Stomach (tissue), 9 donors: ENCODE measurements around the gene TNPO2. TPM values are rescaled to one million over a fixed set of nuclear protein-coding genes. Genes with fewer than 3 reads are reported as not detected.

Experiments
- DNase-seq, 2 donors: peaks; one replicate each; pipeline versions ENCODE4 v3.0.0 to v3.0.0-alpha.2; 2013 to 2019
- H3K27ac ChIP-seq, 5 donors: fragments of 200-600 bp in 4 of 5; sonication (generic) in 4 of 5; one replicate each; pipeline ENCODE4 v1.5.1; 2013 to 2019; ENCODE audit warnings: mild to moderate bottlenecking in 1 of 5, moderate library complexity in 1 of 5
- H3K27me3 ChIP-seq, 3 donors: fragments of 200-600 bp; sonication (generic); one replicate each; pipeline ENCODE4 v1.5.1; 2017 to 2019; ENCODE audit warnings: mixed run types in 1 of 3
- H3K36me3 ChIP-seq, 4 donors: fragments of 200-600 bp; sonication (generic); 1 replicate in 3 of 4; 2 replicates in 1 of 4; pipeline ENCODE4 v1.5.1; 2016 to 2019
- H3K4me1 ChIP-seq, 4 donors: fragments of 200-600 bp; sonication (generic); one replicate each; pipeline ENCODE4 v1.5.1; 2016 to 2019
- H3K4me3 ChIP-seq, 4 donors: fragments of 200-600 bp; sonication (generic) in 3 of 4; one replicate each; pipeline ENCODE4 v1.5.1; 2016 to 2019; ENCODE audit warnings: mild to moderate bottlenecking in 1 of 4
- H3K9me3 ChIP-seq, 4 donors: fragments of 200-600 bp; sonication (generic); one replicate each; pipeline ENCODE4 v1.5.1; 2016 to 2019
- EP300 ChIP-seq: sonication (generic); formaldehyde crosslinking; IDR thresholded peaks from one replicate; pipeline ENCODE4 v1.6.1; 2017; ENCODE audit warnings: antibody characterized with exemption
- POLR2A ChIP-seq, 4 donors: fragments of 450-650 bp; IDR thresholded peaks; one replicate each; pipeline ENCODE4 v1.6.1; 2016; ENCODE audit warnings: antibody characterized with exemption in 4 of 4, control low read depth in 2 of 4, mild to moderate bottlenecking in 1 of 4, moderate library complexity in 1 of 4
- POLR2AphosphoS5 ChIP-seq, 3 donors: sonication (generic); formaldehyde crosslinking; IDR thresholded peaks; one replicate each; pipeline ENCODE4 v1.6.1; 2016; ENCODE audit warnings: antibody characterized with exemption in 3 of 3
- WGBS, 5 donors: extraction: QIAGEN DNeasy Blood & Tissue Kit in 3 of 5; methylation state at CpG; one replicate each; pipeline versions ENCODE4 v1.1.5 to v1.1.7; 2013 to 2018; 5-methylcytosine and 5-hydroxymethylcytosine counted together
- intact Hi-C: fragments of 100-400 bp; cut with DNase I; formaldehyde crosslinking; loops from one replicate; pipeline ENCODE4 v1.15.1; 2023; ENCODE audit warnings: low total_unique reads
- polyA plus RNA-seq, 3 donors: library from polyadenylated mRNA; stranded (reverse); fragments of 200-250 nt; gene quantifications; one replicate each; pipeline ENCODE4 v1.2.3, GENCODE V29; 2013
- total RNA-seq, 5 donors: library from RNA; depleted of rRNA; stranded (reverse); fragments of >200 nt; gene quantifications; one replicate each; pipeline versions ENCODE4 v1.1.0 to v1.2.3, GENCODE V29; 2014 to 2016
- TF ChIP-seq, protein P1 (sequence below), 7 experiments: fragments of 450-650 bp in 4 of 7; fragments of 200-600 bp in 3 of 7; sonication (generic) in 3 of 7; IDR thresholded peaks; one replicate each; pipeline ENCODE4 v1.5.1; 2016 to 2019; ENCODE audit warnings: antibody characterized with exemption in 7 of 7, control low read depth in 2 of 7, mild to moderate bottlenecking in 1 of 7
- donor health status: healthy with polysubstance abuse.
- donor health status: Bipolar disorder and iron deficiency.
- donor health status: healthy.

The TNPO2 gene
- total and polyA plus RNA-seq, 8 donors = 13.7 to 143 (median 21.4) TPM

DNA sequence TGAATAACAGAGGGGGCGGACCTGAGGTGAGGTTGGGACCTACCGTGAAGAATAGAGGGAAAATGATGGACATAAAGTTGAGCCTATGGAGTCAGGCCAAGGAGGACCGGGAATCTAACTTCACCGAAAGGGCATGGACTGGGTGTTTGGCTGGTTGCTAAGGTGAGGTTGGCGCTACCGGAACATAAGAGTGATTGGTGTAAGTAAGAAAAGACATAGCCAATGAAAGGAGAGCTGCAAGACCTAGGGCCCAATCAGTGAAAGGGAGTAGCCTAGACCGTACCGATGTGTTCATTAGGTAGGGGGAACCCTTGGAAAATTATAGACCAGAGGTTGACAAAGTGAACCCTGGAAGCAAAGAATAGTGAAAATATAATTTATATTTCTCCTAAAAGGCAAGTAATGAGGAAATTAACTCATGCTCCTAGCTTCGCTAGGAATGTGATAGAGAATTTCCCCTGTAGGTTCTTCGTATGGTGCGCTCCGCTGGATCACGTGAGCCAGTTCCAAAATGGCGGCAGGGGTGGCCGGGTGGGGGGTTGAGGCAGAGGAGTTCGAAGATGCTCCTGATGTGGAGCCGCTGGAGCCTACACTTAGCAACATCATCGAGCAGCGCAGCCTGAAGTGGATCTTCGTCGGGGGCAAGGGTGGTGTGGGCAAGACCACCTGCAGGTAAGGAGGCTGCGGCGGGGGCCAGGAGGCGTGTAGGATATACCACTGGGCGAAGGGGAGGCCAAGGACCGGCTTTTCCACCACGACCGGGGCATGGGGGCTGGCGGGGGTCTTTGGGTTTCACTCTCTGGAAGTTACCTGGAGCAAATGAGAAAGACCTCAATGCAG lies 13.5 kb upstream of the TNPO2 start, which contains the start of gene GET3:
TSS of gene GET3 (plus strand) at position 503 of the 840 bp plus-strand sequence. CDS start at position 512, 9 bp downstream.
- WGBS, 5 donors = 0 to 1% (median 1%) methylated on average over 29 of the region's 29 CpGs
- TF ChIP-seq, protein P1, sequence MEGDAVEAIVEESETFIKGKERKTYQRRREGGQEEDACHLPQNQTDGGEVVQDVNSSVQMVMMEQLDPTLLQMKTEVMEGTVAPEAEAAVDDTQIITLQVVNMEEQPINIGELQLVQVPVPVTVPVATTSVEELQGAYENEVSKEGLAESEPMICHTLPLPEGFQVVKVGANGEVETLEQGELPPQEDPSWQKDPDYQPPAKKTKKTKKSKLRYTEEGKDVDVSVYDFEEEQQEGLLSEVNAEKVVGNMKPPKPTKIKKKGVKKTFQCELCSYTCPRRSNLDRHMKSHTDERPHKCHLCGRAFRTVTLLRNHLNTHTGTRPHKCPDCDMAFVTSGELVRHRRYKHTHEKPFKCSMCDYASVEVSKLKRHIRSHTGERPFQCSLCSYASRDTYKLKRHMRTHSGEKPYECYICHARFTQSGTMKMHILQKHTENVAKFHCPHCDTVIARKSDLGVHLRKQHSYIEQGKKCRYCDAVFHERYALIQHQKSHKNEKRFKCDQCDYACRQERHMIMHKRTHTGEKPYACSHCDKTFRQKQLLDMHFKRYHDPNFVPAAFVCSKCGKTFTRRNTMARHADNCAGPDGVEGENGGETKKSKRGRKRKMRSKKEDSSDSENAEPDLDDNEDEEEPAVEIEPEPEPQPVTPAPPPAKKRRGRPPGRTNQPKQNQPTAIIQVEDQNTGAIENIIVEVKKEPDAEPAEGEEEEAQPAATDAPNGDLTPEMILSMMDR (IDR thresholded peaks at IDR 0.05) = peak in 1 of 7 experiments; percentile 31
- TF ChIP-seq EP300 = no peak
- TF ChIP-seq POLR2AphosphoS5 (IDR thresholded peaks at IDR 0.05) = peak; percentile 40 to 78 (median 43)
- peaks cover 17 to 38% (median 38%) of the 10 kb centered on the region in 4 donors for H3K36me3 ChIP-seq
- no peaks in the 10 kb centered on the region for H3K9me3 ChIP-seq
- H3K27me3 ChIP-seq = no peaks in the 10 kb centered on the region
- peak; percentile 91 to 99 for DNase-seq
- H3K4me3 ChIP-seq = peak within 1 kb of the TSS; percentile 85 to 99 (median 92)
- peak within 1 kb of the TSS; percentile 70 to 90 (median 83) for H3K27ac ChIP-seq
- H3K4me1 ChIP-seq = peaks cover 35 to 54% (median 51%) of the 10 kb centered on the region in 4 donors
- intact Hi-C loops = no loop called here

DNA sequence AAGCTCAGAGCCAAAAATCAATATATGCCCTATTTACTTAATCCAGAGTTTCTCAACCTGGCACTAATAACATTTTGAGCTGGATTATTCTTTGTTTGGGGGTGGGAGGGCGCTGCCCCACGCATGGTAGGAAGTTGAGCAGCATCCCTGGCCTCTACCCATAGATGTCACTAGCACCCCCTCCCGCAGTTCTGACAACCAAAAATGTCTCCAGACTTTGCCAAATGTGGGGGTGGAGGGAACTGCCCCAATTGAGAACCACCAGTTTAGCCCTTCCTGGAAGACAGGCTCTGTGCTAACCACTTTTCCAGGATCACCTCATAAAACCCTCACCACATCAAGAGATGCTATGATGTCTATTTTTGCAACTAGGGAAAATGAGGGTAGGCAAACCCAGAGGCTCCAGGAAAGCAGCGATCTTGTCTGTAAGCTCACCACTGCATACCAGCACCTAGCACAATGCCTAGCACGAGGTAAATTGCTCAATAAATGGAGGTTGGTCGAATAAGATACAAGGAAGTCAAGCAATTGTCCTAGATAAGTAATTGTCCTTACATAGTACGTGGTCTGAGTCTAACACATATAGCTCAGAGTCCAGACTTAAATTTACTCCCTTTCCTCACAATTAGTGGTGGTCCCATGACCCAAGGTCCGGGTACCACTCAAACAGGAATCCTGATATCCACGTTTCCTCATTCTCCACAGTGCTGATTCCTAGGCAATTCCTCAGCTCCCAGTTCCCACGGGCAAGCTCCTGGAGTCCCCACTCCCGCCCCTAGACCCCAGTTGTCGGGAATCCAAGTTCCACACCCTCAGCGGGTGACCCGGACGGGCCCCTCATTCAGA lies 9.9 kb upstream of the TNPO2 start:
- Histone ChIP-seq H3K27me3 (no peaks in the 10 kb centered on the region), H3K27ac (peak overlapping the region; percentile 89 to 97 (median 94)), H3K4me1 (peaks cover 39 to 70% (median 55%) of the 10 kb centered on the region in 4 donors), H3K4me3 (peak overlapping the region; percentile 86 to 98 (median 92)), H3K9me3 (no peaks in the 10 kb centered on the region), H3K36me3 (peaks cover 23 to 36% (median 33%) of the 10 kb centered on the region in 4 donors)
- intact Hi-C loops = no loop called here
- DNase-seq = peak in 1 of 2 donors; percentile 62
- WGBS, 5 donors = 0 to 2% (median 1%) methylated on average over 15 of the region's 15 CpGs
- no peak for TF ChIP-seq POLR2A (IDR thresholded peaks at IDR 0.05)
- TF ChIP-seq, protein P1 (IDR thresholded peaks at IDR 0.05) = no peak
- no peak for TF ChIP-seq EP300
- TF ChIP-seq POLR2AphosphoS5 (IDR thresholded peaks at IDR 0.05) = no peak

DNA sequence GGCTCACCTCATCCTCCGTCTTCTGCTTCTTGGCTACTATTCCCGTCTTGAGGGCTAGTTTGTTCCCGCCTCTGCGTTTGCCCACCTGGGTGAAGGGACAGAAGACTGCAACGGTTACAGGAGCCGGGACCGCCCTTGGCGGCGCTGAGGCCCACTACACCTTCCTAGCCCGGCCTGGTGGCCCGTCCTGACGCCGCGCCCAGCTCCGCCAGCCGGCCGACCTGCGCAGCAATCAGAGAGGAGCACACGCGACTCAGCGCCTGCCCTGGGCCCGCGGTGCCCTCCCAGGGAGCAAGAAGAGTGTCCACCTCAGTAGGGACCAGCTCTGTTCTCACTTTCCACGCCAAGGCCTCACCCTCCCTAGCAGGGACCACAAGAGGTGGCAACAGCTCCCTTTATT lies 7.6 kb upstream of the TNPO2 start:
- TF ChIP-seq POLR2A (IDR thresholded peaks at IDR 0.05) (no peak), EP300 (no peak), POLR2AphosphoS5 (IDR thresholded peaks at IDR 0.05) (no peak)
- TF ChIP-seq, protein P1 (IDR thresholded peaks at IDR 0.05) = no peak
- intact Hi-C loops = no loop called here

DNA sequence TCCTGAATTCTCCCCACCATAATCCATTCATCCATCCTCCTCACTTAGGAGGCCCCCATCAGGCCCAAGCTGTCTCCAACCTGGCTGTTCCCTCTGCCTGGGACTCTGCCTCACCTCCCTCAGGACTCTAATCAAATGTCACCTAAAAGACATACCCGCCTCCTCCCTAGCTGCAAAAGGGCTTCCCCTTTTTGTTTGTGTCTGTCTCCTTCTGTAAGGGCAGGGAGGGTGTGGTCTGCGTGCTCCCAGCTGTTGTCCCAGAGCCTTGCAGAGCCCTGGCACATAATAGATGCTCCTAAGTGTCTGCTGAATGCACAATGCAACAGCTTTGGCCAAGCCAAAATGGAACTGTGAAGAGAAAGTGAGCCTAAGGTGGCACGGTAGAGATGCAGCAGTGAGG lies 6.3 kb upstream of the TNPO2 start:
- Histone ChIP-seq H3K4me3 (no peak overlapping the region), H3K4me1 (peaks cover 22 to 42% (median 30%) of the 10 kb centered on the region in 4 donors), H3K27ac (no peak overlapping the region), H3K36me3 (peaks cover 23 to 46% (median 43%) of the 10 kb centered on the region in 4 donors), H3K9me3 (no peaks in the 10 kb centered on the region), H3K27me3 (no peaks in the 10 kb centered on the region)
- TF ChIP-seq POLR2A (IDR thresholded peaks at IDR 0.05) (no peak), POLR2AphosphoS5 (IDR thresholded peaks at IDR 0.05) (no peak), EP300 (no peak)
- TF ChIP-seq, protein P1 (IDR thresholded peaks at IDR 0.05) = no peak
- DNase-seq = no peak
- intact Hi-C loops = no loop called here
- 72 to 86% (median 82%) methylated on average over 3 of the region's 3 CpGs for WGBS, 5 donors

More for the DNA sequence above, 7.6 kb upstream of the TNPO2 start:
- 88 to 93% (median 90%) methylated on average over 19 to 24 of the region's 24 CpGs for WGBS, 5 donors
- peaks cover 23 to 46% (median 43%) of the 10 kb centered on the region in 4 donors for H3K36me3 ChIP-seq
- no peaks in the 10 kb centered on the region for H3K9me3 ChIP-seq
- H3K27me3 ChIP-seq = no peaks in the 10 kb centered on the region
- no peak overlapping the region for H3K27ac ChIP-seq
- DNase-seq = no peak
- peak overlapping the region in 1 of 4 donors; percentile 3 for H3K4me3 ChIP-seq
- peaks cover 28 to 54% (median 39%) of the 10 kb centered on the region in 4 donors for H3K4me1 ChIP-seq
